GM21423 (cell line): ENCODE measurements around the gene RCAN3.
"Not testable (repeated sequence)": the region's sequence is repeated elsewhere in the genome, so short reads cannot be mapped to it uniquely, and the experiment has no call there.

Experiments
- ATAC-seq: cut with Tn5 transposase; IDR thresholded peaks from one replicate; pipeline ENCODE4 v1.9.1; 2021; ENCODE audit warnings: mild to moderate bottlenecking, moderate library complexity; ENCODE audit not compliant: unreplicated experiment

Gene RCAN3

DNA sequence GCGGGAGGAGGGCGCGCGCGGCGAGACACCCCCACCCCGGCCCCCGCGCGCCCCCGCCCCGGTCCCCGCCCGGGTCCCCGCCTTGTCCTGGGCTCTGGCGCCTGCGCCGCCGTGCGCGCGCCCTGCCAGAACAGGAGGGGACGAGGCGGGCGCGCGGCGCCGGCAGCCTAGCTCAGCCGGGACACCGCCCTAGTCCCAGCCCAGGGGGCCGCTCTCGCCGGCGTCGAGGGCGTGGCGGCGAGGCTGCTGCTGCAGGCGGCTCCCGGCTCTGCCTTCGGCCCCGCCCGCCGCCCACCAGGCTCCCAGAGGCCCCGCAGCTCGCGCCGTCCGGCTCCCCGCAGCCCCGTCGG lies at the start of gene RCAN3:
Gene RCAN3 (plus strand): TSS at position 128 of the 350 bp plus-strand sequence. CDS start 11,537 bp downstream, outside the sequence.
- peak; percentile 51 for ATAC-seq

DNA sequence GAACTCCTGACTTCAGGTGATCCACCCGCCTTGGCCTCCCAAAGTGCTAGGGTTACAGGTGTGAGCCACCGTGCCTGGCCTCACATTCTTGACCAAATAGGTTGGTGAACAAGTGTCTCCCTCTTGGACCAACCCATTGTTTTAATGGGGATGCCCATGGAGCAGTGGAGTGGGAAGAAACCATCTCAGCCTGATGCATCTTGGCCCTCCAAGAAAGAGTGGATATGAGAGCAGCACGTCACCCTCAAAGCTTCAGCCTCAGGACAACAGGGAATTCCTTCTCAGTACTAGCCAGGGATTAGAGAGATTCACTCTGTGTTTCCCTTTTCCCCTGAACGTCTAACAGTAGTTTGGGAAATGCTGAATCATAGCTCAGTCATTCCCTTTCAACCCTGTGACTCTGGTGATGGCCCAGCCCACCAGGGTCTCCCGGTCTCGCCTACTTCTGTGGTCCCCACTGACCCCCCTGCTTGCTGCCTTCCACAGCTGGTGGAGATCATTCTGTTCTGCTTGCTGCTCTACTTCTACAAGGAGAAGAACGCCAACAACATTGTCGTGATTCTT lies 49.6 kb upstream of the RCAN3 start:
- no peak for ATAC-seq

DNA sequence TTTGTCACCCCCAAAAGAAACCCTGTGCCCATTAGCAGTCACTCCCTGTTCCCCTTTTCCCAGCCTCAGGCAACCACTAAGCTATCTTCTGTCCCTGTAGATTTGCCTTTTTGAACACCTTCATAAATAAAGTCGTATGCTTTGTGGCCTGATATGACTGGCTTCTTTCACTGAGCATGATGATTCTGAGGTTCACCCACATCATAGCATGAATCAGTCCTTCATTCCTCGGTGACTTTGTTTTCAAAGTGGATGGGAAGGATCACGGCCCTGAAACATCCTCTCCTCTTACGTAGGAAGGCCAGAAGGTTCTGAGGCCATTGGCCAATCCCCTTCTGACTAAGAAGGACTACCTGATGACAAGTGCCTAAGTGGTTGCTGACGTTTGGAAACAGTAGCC lies 48.0 kb upstream of the RCAN3 start:
- no peak for ATAC-seq

DNA sequence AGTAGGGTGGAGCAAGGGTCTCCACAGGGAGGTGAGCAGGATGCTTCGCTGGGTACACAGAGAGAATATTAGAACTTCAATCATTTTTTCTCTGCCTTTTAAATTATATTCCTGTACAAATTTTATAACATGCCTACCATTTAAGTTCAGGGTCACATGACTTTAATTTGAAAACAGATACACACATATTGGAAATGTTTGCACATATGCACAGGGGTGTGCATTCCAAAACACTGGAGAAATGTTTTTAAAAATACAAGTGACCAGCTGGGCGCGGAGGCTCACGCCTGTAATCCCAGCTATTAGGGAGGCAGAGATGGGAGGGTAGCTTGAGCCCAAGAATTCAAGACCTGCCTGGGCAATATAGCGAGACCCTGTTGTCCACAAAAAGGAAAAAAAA lies 47.4 kb upstream of the RCAN3 start:
- ATAC-seq: no peak

DNA sequence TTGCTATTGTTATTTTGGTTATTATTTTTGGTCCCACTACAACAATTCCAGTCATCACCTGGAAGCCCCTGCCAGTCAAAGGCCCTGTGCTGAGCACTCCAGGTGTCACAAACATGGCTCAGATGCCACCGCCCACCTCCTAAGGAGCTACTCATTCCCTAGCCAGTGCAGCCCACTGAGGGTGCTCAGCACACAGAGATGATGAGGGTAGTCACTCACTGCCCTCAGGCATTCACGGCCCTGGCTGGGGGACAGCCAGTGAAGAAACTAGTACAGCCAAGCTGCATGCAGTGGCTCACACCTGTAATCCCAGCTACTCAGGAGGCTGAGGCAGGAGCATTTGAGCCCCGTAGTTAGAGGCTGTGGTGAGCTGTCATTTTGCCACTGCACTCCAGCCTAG lies 44.8 kb upstream of the RCAN3 start:
- ATAC-seq: no peak

DNA sequence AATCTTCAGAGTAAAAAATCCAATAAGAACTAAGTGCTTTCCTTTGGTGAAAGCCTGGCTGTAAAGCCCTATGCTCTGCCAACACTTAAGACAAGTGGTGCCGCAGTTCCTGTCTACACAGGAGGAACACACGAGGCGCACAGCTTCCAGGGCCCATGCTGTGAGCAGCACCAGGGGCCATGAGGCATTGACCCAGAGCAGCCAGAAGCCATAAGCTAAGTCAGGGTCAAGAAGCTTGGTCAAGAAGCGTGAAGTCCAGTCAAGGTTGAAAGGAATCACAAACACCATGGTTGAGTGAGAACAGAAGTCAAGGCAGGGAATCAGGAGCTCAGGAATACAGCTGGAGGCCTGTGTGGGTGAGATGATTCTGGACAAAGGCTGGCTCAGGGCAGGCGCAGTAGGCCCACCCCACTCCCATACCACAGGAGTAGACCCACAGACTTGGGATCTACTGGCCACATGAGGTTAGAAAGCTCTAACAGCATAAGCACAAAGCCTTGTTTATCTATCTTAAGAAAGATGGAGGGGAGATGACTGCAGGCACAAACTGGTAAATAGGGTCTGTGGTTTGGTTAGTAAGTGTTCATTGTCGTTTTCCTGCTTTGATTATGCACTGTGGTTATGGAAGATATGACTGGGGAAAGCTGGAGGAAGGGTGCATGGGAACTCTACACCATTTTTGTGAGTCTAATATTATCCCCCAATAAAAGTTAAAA lies 42.9 kb upstream of the RCAN3 start:
- no peak for ATAC-seq

DNA sequence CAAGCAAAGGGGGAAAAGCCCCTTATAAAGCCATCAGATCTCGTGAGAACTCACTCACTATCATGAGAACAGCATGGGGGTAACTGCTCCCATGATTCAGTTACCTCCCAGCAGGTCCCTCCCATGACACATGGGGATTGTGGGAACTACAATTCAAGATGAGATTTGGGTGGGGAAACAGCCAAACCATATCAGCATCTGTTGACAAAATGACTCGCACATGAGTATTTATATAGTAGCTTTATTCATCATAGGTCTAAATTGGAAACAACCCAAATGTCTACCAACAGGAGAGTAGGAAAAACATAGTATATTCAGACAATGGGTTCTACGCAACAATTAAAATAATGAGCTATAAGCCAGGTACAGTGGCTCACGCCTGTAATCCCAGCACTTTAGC lies 40.5 kb upstream of the RCAN3 start:
- ATAC-seq: not testable (repeated sequence)

DNA sequence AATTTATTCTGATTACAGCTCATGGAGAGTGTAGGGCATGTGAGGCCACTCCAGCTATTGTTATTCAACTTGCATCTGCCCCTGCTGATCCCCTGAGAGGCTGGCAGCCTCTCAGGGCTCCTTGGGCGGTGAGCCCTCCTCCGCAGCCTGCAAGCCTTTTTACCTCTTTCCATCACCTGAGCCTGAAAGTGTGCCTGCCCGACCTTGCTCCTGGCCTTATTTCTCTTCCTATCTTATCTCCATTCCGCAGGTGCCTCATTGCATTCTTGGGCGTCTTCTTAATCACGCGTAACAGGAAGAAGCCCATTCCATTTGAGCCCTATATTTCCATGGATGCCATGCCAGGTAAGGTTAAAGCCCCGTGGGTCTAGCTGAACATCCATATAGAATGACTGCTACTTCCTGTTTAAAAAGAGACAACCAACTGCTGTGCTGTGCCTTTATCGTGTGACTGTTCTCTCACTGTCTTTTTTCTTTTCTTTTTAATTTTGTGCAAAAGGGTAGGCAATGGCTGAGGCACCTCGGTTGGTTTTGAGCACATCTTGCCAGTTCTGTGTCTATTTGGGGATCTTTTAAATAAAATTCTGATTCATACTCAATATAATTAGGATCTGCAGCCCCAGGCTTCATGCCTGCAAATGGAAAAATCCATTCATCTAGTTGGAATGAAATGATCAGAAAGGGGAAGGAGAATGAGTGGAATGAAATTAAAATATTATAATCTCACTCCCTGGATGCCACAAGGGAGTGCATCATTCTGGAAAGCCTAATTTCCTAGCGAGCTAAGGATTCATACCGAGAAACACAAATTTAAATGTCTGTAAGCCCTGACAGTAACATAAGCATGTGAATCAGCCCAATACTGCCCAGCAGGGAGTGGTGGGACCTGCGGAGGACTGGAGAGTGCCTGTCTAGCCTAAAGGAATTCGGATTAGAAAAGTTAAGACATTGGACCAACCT lies 38.6 kb upstream of the RCAN3 start:
- ATAC-seq: no peak

DNA sequence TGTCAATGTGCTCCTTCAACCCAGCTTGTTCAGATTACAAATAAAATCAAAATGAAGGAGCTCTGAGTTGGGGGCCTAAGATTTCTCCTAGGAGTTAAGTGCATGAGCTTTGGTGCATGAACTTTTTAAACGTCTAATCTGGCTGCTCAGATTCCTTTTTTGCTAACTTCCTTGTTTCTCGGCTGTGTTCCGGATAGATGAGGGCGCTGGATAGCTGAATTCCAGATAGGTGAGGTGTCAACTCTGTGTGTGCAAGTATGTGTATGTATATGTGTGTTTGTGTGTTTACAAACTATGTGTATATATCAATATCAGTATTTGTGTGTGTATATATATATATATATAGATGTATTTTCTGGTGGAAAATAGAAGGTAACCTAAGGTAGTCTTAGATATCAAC lies 37.5 kb upstream of the RCAN3 start:
- ATAC-seq: no peak

DNA sequence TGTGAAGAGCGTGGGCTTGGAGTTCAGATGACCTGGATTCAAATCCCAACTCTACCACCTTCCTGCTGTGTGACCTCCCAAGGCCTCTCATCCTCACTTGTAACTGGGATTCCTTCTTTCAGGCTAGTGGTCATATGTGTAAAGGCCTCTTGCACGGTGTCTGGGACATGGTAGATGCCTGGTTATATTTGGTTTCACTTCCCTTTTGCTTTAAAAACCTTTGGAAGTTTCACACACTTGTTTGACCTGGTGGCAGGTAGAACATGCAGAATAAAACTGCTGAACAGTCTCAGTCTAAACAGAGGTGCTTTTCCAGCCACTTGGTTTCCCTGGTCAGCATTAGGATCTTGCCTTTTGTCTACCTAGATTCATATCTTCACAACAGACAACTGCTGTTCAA lies 37.0 kb upstream of the RCAN3 start:
- ATAC-seq: no peak

DNA sequence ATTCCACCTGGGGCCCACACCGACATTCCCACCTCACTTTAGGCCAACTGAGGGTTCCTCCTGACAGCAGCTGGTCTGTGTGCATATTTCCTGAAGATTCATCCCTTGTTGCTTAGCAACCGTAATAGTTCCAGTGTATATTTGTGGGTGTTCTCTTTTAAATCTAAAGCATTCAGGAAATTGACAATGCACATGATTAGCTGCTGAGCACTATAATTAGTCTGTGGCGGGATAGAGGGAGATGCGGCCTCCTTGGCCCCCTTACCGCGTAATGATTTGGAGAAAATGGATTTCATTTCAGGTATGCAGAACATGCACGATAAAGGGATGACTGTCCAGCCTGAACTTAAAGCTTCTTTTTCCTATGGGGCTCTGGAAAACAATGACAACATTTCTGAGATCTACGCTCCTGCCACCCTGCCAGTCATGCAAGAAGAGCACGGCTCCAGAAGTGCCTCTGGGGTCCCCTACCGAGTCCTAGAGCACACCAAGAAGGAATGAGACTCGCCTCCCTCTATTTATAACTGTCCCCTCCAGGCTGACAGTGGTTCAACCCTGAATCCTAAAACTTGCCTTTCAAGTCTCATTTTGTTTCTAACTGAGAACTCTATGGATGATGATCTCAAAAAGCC lies 33.8 kb upstream of the RCAN3 start:
- ATAC-seq: no peak

DNA sequence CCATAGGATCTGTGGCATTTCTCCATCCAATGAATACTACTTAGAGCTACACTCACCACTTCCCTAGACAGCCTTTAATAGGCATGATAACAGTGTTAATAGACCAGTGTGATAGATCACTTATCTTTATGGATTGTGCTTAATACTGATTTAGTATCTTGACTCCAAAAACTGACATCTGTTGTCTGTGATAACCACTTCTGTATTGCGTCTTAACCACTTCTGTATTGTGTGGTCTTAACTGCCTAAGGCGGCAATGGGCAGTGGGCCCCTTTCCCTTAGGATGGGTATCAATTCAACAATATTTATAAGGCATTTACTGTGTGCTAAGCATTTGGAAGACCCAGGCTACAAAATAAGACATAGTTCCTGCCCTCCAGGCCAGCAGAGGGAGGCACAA lies 32.0 kb upstream of the RCAN3 start:
- ATAC-seq: no peak

DNA sequence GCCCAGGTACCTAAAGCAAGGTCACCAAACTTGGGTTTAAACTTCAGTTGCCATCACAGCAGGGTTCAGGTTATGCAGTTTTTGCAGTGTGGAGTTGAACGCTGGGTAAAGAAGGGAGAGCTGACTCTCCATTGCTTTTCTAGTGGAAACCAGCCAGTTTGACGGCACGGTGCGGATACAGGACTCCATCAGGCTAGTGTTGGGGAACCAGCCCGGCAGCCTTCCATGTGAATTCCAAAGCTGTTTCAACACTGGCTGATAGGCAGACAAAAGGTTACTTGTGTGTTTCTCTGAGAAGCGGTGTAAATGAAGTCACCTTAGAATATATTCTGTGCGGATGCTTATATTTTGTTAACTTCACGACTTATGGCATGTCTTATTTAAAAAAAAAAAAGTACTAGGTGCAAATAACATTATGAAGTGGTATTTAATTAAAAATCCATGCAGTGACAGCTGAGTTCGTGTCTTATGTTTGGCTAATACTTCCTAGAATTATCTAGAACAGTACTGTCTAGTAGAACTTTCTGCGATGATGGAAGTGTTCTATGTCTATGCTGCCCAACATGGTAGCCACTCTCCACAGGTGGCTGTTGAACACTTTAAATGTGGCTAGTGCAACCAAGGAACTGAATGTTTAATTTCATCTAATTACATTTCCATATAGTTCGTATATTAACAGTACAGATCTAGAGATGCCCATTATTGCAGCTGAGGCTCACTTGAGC lies 29.9 kb upstream of the RCAN3 start:
- ATAC-seq: no peak

DNA sequence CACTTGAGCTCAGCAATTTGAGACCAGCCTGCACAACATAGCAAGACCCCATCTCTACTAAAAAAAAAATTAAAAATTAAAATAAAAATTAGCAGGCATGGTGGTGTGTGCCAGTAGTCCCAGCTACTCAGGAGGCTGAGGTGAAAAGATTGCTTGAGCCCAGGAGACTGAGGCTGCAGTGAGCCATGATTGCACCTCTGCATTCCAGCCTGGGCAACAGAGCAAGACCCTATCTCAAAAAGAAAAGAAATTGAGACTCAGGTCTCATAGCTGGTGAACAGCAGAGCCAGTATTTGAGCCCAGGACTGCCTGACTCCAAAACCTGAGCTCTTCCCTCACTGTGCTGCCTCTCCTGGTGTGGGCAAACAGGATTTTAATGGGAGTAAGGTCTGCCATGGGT lies 28.4 kb upstream of the RCAN3 start:
- ATAC-seq: no peak

DNA sequence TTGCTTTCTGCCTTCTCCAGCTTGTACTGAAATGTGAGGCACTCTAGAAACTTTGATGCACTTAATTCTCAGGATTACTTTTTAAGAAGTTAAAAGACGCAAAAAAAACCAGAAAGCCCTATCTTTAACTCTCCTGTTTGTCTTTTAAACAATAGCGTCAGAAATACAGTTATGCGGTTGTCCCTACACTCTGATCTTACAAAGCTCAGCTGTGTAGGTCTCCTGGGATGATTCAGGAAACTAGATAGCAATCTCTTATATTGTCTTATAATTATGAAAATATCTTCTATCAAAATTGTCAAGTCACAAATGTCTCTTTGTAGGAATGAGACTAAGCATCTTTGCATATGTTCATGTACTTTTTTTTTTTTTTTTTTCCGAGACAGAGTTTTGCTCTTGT lies 26.9 kb upstream of the RCAN3 start:
- ATAC-seq: no peak

DNA sequence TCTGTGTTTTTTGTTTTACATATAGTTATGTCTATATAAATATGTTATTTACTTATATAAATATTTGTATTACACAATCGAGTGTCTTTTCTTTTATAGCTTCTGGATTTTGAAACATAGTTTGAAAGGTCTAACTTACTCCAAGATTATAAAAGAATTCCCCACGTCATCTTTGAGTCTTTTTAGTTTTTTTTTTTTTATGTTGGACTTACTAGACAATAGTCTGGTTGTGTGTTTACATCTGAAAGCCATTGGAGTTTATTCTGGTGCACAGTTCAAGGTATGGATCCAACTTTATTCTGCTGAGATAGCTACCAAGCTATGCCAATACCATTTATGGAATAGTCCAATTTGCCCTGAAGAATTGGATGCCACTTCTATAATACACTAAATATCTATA lies 26.1 kb upstream of the RCAN3 start:
- ATAC-seq: no peak

DNA sequence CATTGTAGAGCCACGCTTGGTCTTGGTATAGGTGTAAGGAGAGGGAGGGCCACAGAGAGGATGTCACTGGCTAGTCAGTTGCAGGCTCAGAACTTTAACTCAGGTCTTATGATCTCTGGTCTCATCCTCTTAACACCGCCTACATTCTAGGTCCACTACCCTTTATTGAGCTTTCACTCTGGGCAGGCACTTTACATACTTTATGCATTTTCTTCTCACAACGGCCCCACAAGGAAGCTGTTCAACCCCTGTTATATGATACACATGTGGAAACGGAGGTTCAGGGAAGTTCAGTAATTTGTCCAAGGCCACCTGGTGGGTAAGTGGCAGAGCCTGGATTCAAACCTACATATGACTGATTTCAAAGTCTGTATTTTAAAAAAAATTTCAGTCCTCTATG lies 25.3 kb upstream of the RCAN3 start:
- no peak for ATAC-seq

DNA sequence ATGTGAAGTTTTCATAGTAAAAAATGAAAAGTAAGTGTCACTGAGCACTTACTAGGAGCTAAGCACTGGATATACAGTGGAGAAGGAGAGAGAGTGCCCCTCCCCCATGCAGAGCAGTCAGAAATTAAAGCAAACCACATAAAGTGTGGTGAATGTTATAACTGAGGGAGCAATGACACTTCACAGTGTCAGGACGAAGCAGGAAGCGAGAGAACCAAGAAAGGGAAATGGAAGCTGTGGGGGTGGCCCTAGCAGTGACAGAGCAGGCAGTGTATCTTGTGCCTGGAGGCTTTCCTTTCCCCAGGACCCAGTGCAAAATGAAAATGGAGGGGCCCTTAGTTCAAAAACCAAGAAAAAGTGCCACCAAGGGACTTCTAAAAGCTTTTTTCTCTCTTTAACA lies 21.5 kb upstream of the RCAN3 start:
- peak; percentile 74 for ATAC-seq

DNA sequence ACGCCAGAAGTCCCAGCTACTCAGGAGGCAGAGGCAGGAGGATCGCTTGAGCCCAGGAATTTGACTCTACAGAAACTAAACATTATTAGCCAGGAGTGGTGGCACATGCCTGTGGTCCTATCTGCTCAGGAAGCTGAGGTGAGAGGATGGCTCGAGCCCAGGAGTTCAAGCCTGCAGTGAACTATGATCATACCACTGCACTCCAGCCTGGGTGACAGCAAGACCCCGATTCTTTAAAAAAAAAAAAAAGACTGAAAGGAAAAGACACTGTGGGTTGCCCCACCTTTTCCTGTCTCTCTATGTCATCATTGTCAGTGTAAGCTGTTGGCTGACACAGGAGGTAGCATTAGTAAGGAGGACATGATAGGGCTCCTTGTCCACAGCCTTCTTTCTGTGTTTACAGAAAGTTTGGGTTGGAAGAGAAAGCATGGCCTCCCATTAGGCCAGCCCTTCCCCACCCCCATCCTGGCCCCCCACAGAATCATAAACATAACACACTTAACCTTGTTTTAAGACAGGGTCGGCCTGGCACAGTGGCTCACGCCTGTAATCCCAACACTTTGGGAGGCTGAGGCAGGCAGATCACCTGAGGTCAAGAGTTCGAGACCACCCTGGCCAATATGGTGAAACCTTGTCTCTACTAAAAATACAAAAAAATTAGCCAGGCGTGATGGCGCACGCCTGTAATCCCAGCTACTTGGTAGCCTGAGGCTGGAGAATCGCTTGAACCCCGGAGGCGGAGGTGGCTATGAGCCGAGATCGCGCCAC lies 20.6 kb upstream of the RCAN3 start:
- ATAC-seq: no peak

DNA sequence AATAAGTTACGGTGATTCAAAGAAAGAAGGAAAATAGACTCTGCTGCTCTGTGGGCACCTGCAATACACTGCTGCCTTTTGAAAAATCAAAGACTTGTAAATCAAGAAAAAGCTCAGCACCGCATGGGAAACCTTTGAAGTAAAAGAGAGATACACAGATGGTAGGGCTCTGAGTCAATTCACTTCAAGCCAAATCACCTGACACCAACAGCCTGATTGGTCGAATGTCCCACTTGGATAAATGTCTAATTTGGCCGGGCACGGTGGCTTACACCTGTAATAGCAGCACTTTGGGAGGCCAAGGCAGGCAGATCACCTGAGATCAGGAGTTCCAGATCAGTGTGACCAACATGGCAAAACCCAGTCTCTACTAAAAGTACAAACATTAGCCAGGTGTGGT lies 19.2 kb upstream of the RCAN3 start:
- no peak for ATAC-seq
